ENCODE measurements around the gene XAGE5. TPM values are rescaled to one million over a fixed set of nuclear protein-coding genes. Genes with fewer than 3 reads are reported as not detected.
"Not testable (repeated sequence)": the region's sequence is repeated elsewhere in the genome, so short reads cannot be mapped to it uniquely, and the experiment has no call there.

The XAGE5 gene, protein sequence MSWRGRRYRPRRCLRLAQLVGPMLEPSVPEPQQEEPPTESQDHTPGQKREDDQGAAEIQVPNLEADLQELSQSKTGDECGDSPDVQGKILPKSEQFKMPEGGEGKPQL
- total RNA-seq: not detected in 2 replicates

DNA sequence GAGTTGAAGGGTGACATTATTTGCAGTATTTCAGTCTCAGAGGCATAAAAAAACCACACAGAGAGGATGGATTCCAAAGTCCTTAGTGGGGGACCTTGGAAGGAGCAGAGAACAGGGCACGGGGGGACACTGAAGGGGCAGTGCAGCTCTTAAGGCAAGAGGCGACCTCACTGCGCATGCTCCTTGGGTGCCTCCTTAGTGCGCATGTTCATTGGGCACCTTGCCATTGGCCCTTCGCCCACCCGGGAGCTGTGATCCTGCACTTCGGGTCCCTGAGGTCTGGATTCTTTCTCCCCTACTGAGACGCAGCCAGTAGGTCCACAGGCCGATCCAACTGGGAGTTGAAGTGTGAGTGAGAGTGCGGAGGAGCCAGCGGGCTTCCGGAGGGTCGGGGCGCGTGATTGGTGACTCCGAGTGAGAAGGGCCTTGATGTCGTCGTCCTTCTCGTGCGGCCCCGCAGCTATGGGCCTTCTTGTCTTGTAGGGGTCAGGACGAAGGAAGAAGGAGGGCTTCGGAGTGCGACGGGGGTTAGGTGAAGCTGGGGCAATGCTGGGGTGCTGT is at the start of gene XAGE5:
XAGE5 (plus strand) TSS at position 223 of the 561 bp plus-strand sequence. CDS start 1,280 bp downstream, outside the sequence.
- Mint-ChIP-seq H3K4me1 (no peaks in the 10 kb centered on the region), H3K9me3 (no peaks in the 10 kb centered on the region), H3K27ac (no peak within 1 kb of the TSS), H3K36me3 (ENCODE audit: low read depth) (no peaks in the 10 kb centered on the region), H3K4me3 (no peak within 1 kb of the TSS), H3K27me3 (no peaks in the 10 kb centered on the region)
- POLR2A ChIA-PET: no interaction called here
- CTCF ChIA-PET: no interaction called here
- intact Hi-C loops (cut with micrococcal nuclease): no loop called here
- TF ChIP-seq, protein P1, sequence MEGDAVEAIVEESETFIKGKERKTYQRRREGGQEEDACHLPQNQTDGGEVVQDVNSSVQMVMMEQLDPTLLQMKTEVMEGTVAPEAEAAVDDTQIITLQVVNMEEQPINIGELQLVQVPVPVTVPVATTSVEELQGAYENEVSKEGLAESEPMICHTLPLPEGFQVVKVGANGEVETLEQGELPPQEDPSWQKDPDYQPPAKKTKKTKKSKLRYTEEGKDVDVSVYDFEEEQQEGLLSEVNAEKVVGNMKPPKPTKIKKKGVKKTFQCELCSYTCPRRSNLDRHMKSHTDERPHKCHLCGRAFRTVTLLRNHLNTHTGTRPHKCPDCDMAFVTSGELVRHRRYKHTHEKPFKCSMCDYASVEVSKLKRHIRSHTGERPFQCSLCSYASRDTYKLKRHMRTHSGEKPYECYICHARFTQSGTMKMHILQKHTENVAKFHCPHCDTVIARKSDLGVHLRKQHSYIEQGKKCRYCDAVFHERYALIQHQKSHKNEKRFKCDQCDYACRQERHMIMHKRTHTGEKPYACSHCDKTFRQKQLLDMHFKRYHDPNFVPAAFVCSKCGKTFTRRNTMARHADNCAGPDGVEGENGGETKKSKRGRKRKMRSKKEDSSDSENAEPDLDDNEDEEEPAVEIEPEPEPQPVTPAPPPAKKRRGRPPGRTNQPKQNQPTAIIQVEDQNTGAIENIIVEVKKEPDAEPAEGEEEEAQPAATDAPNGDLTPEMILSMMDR (IDR thresholded peaks at IDR 0.05): no peak
- ATAC-seq (ENCODE audit: low read depth): no peak
- no peak for DNase-seq

DNA sequence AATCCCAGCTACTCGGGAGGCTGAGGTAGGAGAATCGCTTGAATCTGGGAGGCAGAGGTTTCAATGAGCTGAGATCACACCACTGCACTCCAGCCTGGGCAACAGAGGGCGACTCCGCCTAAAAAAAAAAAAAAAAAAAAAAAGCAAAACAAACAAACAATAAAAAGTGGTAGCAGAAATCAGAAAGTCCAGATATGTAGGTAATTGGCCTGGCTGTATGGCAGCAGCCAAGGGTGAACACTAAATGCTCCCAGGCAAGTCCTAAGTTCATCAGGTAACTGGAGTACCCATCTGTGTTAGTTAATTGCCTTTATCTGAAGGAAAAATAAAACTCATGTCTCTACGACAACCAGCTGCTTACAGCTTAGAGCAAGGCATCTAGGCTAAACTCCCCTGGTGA is 45.1 kb upstream of the XAGE5 start:
- H3K27ac Mint-ChIP-seq; H3K27me3 Mint-ChIP-seq; H3K4me1 Mint-ChIP-seq; DNase-seq; H3K4me3 Mint-ChIP-seq; CTCF ChIA-PET; intact Hi-C loops (cut with micrococcal nuclease); H3K9me3 Mint-ChIP-seq; POLR2A ChIA-PET; ATAC-seq (ENCODE audit: low read depth); H3K36me3 Mint-ChIP-seq (ENCODE audit: low read depth): not testable (repeated sequence)

DNA sequence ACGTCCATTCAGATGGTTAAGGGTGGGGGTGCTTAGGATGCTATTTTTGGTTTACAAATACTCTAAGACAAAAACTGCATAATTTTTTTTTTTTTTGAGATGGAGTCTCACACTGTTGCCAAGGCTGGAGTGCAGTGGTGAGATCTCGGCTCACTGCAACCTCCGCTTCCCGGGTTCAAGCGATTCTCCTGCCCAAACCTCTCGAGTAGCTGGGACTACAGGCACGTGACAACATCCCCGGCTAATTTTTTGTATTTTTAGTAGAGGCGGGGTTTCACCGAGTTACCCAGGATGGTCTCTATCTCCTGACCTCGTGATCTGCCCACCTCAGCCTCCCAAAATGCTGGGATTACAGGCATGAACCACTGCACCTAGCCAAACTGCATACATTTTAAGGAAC is 37.6 kb upstream of the XAGE5 start:
- H3K36me3 Mint-ChIP-seq (ENCODE audit: low read depth); intact Hi-C loops (cut with micrococcal nuclease); CTCF ChIA-PET; DNase-seq; POLR2A ChIA-PET; H3K27me3 Mint-ChIP-seq; H3K27ac Mint-ChIP-seq; ATAC-seq (ENCODE audit: low read depth); H3K9me3 Mint-ChIP-seq; H3K4me1 Mint-ChIP-seq; H3K4me3 Mint-ChIP-seq: not testable (repeated sequence)

DNA sequence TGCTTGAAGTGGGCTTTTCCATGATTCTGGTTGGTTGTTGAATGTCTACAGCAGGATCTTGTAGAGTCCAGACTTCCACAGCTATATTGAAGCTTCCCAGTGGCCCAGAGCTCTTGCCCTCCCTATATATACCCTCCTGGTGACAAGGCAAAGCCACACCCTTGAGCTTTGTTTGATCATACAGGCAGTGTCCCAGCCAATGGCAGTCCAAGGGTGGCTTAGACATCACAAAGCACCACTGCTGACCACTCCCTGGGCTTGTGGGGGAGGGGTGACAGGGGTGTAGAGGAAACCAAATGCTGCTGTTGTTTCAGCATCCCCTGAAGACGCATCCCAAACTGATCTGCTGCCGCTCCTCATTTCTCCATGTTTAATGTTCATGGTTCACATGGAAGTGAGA is 13.8 kb upstream of the XAGE5 start, which contains the start of gene SPANXN5:
SPANXN5 (minus strand) TSS at position 101 of the 400 bp plus-strand sequence; CDS start at position 22, 79 bp downstream.
- H3K27me3 Mint-ChIP-seq; H3K27ac Mint-ChIP-seq; H3K36me3 Mint-ChIP-seq (ENCODE audit: low read depth); ATAC-seq (ENCODE audit: low read depth); H3K9me3 Mint-ChIP-seq; intact Hi-C loops (cut with micrococcal nuclease); H3K4me3 Mint-ChIP-seq; CTCF ChIA-PET; H3K4me1 Mint-ChIP-seq; POLR2A ChIA-PET; DNase-seq: not testable (repeated sequence)

DNA sequence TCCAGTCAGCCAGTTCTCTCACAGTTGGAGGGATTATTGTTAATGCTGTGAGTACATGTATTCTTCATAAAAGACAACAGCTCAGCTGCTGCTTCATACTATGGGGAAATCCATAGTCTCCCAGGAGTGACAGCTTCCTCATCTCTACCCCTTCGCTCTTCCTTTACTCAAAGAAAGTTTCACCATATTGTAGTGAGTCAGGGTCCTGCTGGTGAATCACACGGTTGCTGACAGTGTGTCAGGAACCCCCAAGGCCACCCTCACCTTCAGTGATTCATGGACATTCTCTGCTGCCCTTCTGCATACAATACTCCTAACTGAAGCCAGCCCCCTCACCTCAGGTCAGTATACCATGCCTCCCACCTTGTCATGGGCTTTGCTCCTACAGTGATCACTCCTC is 6.2 kb upstream of the XAGE5 start:
- intact Hi-C loops (cut with micrococcal nuclease); H3K4me3 Mint-ChIP-seq; DNase-seq; CTCF ChIA-PET; H3K27me3 Mint-ChIP-seq; POLR2A ChIA-PET; H3K4me1 Mint-ChIP-seq; H3K27ac Mint-ChIP-seq; H3K36me3 Mint-ChIP-seq (ENCODE audit: low read depth); ATAC-seq (ENCODE audit: low read depth); H3K9me3 Mint-ChIP-seq: not testable (repeated sequence)

DNA sequence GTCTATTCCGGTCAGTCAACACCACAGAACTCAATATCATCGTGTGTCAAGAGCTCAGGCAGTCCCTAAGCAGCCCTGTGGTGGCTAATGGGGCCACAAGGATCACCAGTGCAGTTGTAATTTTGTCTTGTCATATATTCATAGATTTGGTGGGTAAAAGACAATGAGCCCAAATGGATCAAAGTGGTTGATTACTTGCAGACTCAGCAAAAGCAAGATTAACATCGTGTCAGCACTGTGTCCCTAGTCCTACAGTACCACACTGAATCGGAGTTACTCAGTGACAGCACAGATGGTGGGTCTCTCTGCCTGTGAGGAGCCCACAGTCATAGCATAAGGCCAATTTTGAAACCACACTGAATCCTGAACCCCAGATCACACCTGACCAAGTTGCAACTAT is 8.7 kb downstream of the XAGE5 start:
- H3K4me3 Mint-ChIP-seq: no peak overlapping the region
- TF ChIP-seq, protein P1 (IDR thresholded peaks at IDR 0.05): no peak
- DNase-seq: no peak
- no peaks in the 10 kb centered on the region for H3K36me3 Mint-ChIP-seq (ENCODE audit: low read depth)
- H3K9me3 Mint-ChIP-seq: no peaks in the 10 kb centered on the region
- no peaks in the 10 kb centered on the region for H3K27me3 Mint-ChIP-seq
- H3K4me1 Mint-ChIP-seq: no peaks in the 10 kb centered on the region
- no peak overlapping the region for H3K27ac Mint-ChIP-seq
- intact Hi-C loops (cut with micrococcal nuclease): no loop called here
- CTCF ChIA-PET: no interaction called here
- no peak for ATAC-seq (ENCODE audit: low read depth)
- POLR2A ChIA-PET: no interaction called here

DNA sequence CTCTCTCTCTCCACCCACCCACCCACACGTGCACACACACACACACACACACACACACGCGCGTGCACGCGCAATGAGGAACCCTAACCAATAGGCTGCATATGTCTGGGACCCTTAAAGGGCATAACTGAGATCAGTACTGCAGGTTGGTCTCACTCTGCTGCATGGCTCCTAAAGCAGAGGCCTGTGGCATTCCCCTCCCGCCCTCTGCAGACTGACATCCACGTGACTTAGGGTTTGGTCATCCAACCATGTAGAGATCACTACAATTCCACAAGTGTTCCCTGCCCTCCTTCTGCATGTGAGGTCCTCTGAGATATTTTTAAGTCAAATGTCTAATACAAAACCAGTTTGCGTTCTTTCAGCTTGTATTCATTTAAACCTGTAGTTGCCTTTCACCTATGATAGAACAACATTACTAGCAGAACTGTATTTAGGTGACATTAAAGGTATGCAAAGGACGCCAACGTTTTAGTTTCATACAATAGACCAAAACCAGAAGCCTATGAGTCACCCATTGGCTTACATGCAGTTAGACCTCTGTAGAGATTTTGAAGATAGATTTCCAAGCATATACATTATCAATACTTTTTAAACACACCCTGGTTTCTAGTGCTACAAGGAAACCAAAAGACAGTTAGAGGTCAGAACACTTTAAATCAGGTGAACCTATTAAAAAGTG is 10.1 kb downstream of the XAGE5 start:
- ChIA-PET POLR2A (no interaction called here), CTCF (no interaction called here)
- DNase-seq: no peak
- Mint-ChIP-seq H3K36me3 (ENCODE audit: low read depth) (no peaks in the 10 kb centered on the region), H3K27ac (no peak overlapping the region), H3K27me3 (no peaks in the 10 kb centered on the region), H3K9me3 (no peaks in the 10 kb centered on the region), H3K4me1 (no peaks in the 10 kb centered on the region), H3K4me3 (no peak overlapping the region)
- ATAC-seq (ENCODE audit: low read depth): no peak
- TF ChIP-seq, protein P1 (IDR thresholded peaks at IDR 0.05): no peak
- intact Hi-C loops (cut with micrococcal nuclease): no loop called here
